Thoracic aorta (tissue), 2 donors: ENCODE results near the gene AGPAT3. TPM values are rescaled to one million over a fixed set of nuclear protein-coding genes. Genes with fewer than 3 reads are reported as not detected.

Experiments
- ATAC-seq: fragments of 150-250 bp; one replicate; pipeline ENCODE4 v1.8.0; 2017; ENCODE audit warnings: low read depth; ENCODE audit not compliant: insufficient number of reproducible peaks, low FRiP score
- DNase-seq: peaks from one replicate; pipeline ENCODE4 v3.0.0-alpha.2; 2020; ENCODE audit warnings: low spot score
- H3K27ac ChIP-seq, 2 donors: fragments of 200-600 bp; sonication (generic); 1 replicate in 1 of 2; 2 replicates in 1 of 2; pipeline ENCODE4 v1.5.1; 2016; ENCODE audit warnings: mild to moderate bottlenecking in 2 of 2, moderate library complexity in 2 of 2
- H3K27me3 ChIP-seq: fragments of 200-600 bp; sonication (generic); replicated peaks from 2 replicates; pipeline ENCODE4 v1.6.0; 2016; ENCODE audit warnings: mild to moderate bottlenecking; ENCODE audit not compliant: insufficient read depth
- H3K36me3 ChIP-seq: fragments of 200-600 bp; sonication (generic); one replicate; pipeline ENCODE4 v1.5.1; 2016
- H3K4me1 ChIP-seq, 2 donors: fragments of 200-600 bp; sonication (generic); 1 replicate in 1 of 2; 2 replicates in 1 of 2; pipeline versions ENCODE4 v1.5.1 to v1.6.0; 2016; ENCODE audit warnings: low read depth in 2 of 2, mild to moderate bottlenecking in 1 of 2; ENCODE audit not compliant: control insufficient read depth in 1 of 2
- H3K4me3 ChIP-seq: fragments of 200-600 bp; sonication (generic); 2 replicates; pipeline ENCODE4 v1.5.1; 2016; ENCODE audit warnings: mild to moderate bottlenecking
- H3K9me3 ChIP-seq: fragments of 200-600 bp; sonication (generic); 2 replicates; pipeline ENCODE4 v1.5.1; 2016
- CTCF ChIP-seq: fragments of 200-600 bp; sonication (generic); IDR thresholded peaks from one replicate; pipeline ENCODE4 v1.5.1; 2019; ENCODE audit warnings: antibody characterized with exemption
- total RNA-seq, 2 donors: library from RNA; depleted of rRNA; stranded (reverse); fragments of >200 nt; gene quantifications; one replicate each; pipeline versions ENCODE4 v1.1.0 to v1.2.3, GENCODE V29; 2016

AGPAT3 gene
- total RNA-seq, 2 donors from 2014 or later, result 32.8 to 37.9 TPM

GRCh38 chr21:43881935-43882334 lies 16.9 kb downstream of the AGPAT3 start:
- H3K4me1 ChIP-seq, result peaks cover 0 to 5% of the 10 kb centered on the region in 2 donors
- H3K36me3 ChIP-seq, result peaks cover 3% of the 10 kb centered on the region
- H3K27ac ChIP-seq, result no peak overlapping the region
- no peak for ATAC-seq
- H3K9me3 ChIP-seq, result no peaks in the 10 kb centered on the region
- H3K4me3 ChIP-seq, result no peak overlapping the region
- no peaks in the 10 kb centered on the region for H3K27me3 ChIP-seq
- TF ChIP-seq CTCF, result no peak
- no peak for DNase-seq

GRCh38 chr21:43882952-43883545 lies 18.0 kb downstream of the AGPAT3 start:
- Histone ChIP-seq H3K4me3 (no peak overlapping the region), H3K27ac (no peak overlapping the region)

DNA sequence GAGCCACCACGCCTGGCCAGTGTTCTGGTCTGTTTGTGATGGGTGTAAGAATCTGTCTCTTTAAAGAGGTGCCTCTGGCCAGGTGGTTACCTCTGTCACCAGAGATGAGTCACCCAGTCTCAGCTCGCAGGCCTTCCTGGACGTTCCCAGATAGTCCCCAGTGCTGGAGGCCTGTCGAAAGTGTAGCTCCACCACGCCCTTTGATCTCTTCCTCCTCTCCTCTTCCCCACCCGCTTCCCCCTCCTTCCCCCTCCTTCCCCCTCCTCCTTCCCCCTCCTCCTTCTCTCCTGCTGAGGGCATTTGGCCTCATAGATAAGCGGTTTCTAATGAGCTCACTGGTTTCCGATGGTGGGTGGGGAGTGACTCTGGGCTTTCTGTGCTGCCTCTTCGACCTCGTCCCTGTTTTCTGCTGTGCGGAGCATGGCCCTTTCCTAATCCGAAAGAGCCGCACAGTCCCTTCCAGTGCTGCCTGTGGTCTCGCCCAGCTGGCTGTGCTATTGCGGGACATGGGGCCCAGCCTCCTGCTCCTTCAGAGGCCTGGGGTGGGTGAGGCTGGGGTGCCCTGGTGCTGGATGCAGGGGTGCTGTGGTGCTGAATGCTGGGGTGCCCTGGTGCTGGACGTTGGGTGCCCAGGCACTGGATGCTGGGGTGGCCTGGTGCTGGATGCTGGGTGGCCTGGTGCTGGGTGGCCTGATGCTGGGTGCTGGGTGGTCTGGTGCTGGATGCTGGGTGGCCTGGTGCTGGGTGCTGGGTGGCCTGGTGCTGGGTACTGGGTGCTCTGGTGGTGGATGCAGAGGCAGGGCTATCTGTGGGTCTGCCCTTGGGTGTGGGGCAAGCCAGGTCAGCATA lies 19.2 kb downstream of the AGPAT3 start:
- Histone ChIP-seq H3K4me1 (peaks cover 0 to 5% of the 10 kb centered on the region in 2 donors), H3K36me3 (no peaks in the 10 kb centered on the region), H3K27me3 (no peaks in the 10 kb centered on the region), H3K4me3 (no peak overlapping the region), H3K9me3 (no peaks in the 10 kb centered on the region), H3K27ac (no peak overlapping the region)
- DNase-seq, result no peak
- ATAC-seq, result no peak
- no peak for TF ChIP-seq CTCF

More at GRCh38 chr21:43882952-43883545, 18.0 kb downstream of the AGPAT3 start:
- no peak for DNase-seq
- peaks cover 0 to 5% of the 10 kb centered on the region in 2 donors for H3K4me1 ChIP-seq
- ATAC-seq, result no peak
- H3K36me3 ChIP-seq, result peaks cover 3% of the 10 kb centered on the region
- H3K27me3 ChIP-seq, result no peaks in the 10 kb centered on the region
- H3K9me3 ChIP-seq, result no peaks in the 10 kb centered on the region
- no peak for TF ChIP-seq CTCF

DNA sequence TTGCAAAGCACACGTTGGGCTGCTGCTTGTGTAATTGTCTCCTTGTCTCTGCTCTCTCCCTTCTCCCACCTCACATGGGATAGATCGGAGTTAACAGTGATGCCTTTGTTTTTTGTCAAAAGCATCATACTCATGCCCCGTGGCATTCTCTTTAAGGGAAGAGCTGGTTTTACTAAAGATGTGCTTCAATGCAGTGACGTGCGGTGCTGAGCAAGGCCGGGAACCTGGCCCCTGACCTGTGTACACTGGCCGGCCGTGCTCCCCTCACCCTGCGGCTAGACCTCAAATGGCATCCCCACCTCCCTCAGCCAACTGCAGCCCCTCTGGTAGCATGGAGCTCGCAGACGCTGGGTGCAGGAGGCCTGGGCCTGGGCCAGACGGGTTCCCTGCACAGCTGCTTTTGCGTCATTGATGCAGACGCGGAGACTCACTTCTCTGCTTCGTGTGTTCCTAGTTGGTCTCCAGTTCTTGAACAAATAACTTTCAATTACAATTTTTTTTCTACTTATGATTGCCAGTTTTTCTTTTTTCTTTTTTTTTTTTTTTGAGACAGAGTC lies 19.9 kb downstream of the AGPAT3 start:
- ATAC-seq, result no peak
- Histone ChIP-seq H3K4me3 (no peak overlapping the region), H3K27me3 (no peaks in the 10 kb centered on the region), H3K36me3 (no peaks in the 10 kb centered on the region), H3K4me1 (peaks cover 0 to 5% of the 10 kb centered on the region in 2 donors), H3K9me3 (no peaks in the 10 kb centered on the region), H3K27ac (no peak overlapping the region)
- DNase-seq, result no peak
- no peak for TF ChIP-seq CTCF

DNA sequence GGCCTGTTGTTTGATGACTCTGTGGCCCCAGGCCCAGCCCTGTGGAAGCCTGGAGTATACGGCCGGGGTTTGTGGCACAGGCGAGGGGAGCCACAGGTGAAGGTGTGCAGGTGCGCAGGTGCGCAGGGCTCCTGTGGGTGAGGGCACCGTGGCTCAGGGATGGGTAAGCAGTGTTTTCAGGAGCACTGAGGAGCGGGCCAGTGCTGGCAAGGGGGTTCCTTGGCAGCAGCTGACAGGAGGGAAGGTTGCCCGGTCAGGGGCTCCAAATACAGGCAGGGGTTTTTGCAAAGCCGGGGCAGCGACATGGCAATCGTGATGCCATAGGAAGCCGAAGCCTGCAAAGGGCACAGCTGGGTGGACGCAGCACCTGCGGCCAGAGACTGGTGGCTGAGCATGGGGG lies 20.7 kb downstream of the AGPAT3 start:
- no peaks in the 10 kb centered on the region for H3K27me3 ChIP-seq
- no peak for TF ChIP-seq CTCF
- ATAC-seq (no peak), DNase-seq (no peak)
- H3K36me3 ChIP-seq, result no peaks in the 10 kb centered on the region
- H3K4me1 ChIP-seq, result peaks cover 0 to 5% of the 10 kb centered on the region in 2 donors
- no peaks in the 10 kb centered on the region for H3K9me3 ChIP-seq
- no peak overlapping the region for H3K4me3 ChIP-seq
- no peak overlapping the region for H3K27ac ChIP-seq
